ENCODE measurements around the gene EHD2. TPM values are rescaled to one million over a fixed set of nuclear protein-coding genes. Genes with fewer than 3 reads are reported as not detected.
"Not testable (repeated sequence)": the region's sequence is repeated elsewhere in the genome, so short reads cannot be mapped to it uniquely, and the experiment has no call there.

EHD2 gene
- polyA plus RNA-seq, 1 donor from 2014 or later, result not detected

GRCh38 chr19:47762615-47763308, 49.5 kb downstream of the EHD2 start:
- Histone ChIP-seq H3K27me3 (ENCODE audit: insufficient read depth, low read depth, low read length) (no peaks in the 10 kb centered on the region), H3K36me3 (ENCODE audit: insufficient read depth, low read length) (no peaks in the 10 kb centered on the region), H4K20me1 (ENCODE audit: insufficient read depth) (no peaks in the 10 kb centered on the region), H3F3A (ENCODE audit: insufficient read depth, low read length, poor library complexity, severe bottlenecking) (no peaks in the 10 kb centered on the region), H3K9me2 (ENCODE audit: insufficient read depth, low read length) (no peaks in the 10 kb centered on the region), H3K79me2 (replicated peaks; ENCODE audit: insufficient read depth, low read length) (no peaks in the 10 kb centered on the region), H3K4me2 (ENCODE audit: low read length) (no peak overlapping the region), H2AFZ (ENCODE audit: low read depth, low read length) (no peak overlapping the region), H3K9ac (ENCODE audit: low read length) (no peak overlapping the region), H3K4me3 (ENCODE audit: low read length) (no peak overlapping the region), H3K27ac (ENCODE audit: low read length) (no peak overlapping the region), H3K9me3 (ENCODE audit: low read length) (no peaks in the 10 kb centered on the region)
- TF ChIP-seq POLR2AphosphoS5 (IDR thresholded peaks at IDR 0.05), result no peak
- no peak for TF ChIP-seq REST (IDR thresholded peaks at IDR 0.05; ENCODE audit: borderline replicate concordance)
- TF ChIP-seq MXI1 (conservative IDR thresholded peaks at IDR 0.05; ENCODE audit: poor library complexity, severe bottlenecking), result no peak

- H2AFZ ChIP-seq (ENCODE audit: low read depth, low read length); H3K36me3 ChIP-seq (ENCODE audit: insufficient read depth, low read length); H3K9me2 ChIP-seq (ENCODE audit: insufficient read depth, low read length); H3K9me3 ChIP-seq (ENCODE audit: low read length); H3K9ac ChIP-seq (ENCODE audit: low read length); H3K27me3 ChIP-seq (ENCODE audit: insufficient read depth, low read depth, low read length); H4K20me1 ChIP-seq (ENCODE audit: insufficient read depth); H3K4me2 ChIP-seq (ENCODE audit: low read length); H3K4me3 ChIP-seq (ENCODE audit: low read length); H3F3A ChIP-seq (ENCODE audit: insufficient read depth, low read length, poor library complexity, severe bottlenecking); H3K27ac ChIP-seq (ENCODE audit: low read length); H3K79me2 ChIP-seq (replicated peaks; ENCODE audit: insufficient read depth, low read length): not testable (repeated sequence)
These were observed 51.5 kb downstream of the EHD2 start for GRCh38 chr19:47764705-47765104.

- Histone ChIP-seq H3K27ac (ENCODE audit: low read length) (no peak overlapping the region), H3K4me2 (ENCODE audit: low read length) (no peak overlapping the region)
These were observed 52.5 kb downstream of the EHD2 start for GRCh38 chr19:47765523-47766358.

More at GRCh38 chr19:47765523-47766358, 52.5 kb downstream of the EHD2 start:
- H3K9ac ChIP-seq (ENCODE audit: low read length), result no peak overlapping the region
- no peaks in the 10 kb centered on the region for H3K9me3 ChIP-seq (ENCODE audit: low read length)
- H4K20me1 ChIP-seq (ENCODE audit: insufficient read depth), result no peaks in the 10 kb centered on the region
- no peaks in the 10 kb centered on the region for H3F3A ChIP-seq (ENCODE audit: insufficient read depth, low read length, poor library complexity, severe bottlenecking)
- no peak overlapping the region for H2AFZ ChIP-seq (ENCODE audit: low read depth, low read length)
- no peaks in the 10 kb centered on the region for H3K79me2 ChIP-seq (replicated peaks; ENCODE audit: insufficient read depth, low read length)
- no peaks in the 10 kb centered on the region for H3K36me3 ChIP-seq (ENCODE audit: insufficient read depth, low read length)
- H3K4me3 ChIP-seq (ENCODE audit: low read length), result no peak overlapping the region
- H3K9me2 ChIP-seq (ENCODE audit: insufficient read depth, low read length), result no peaks in the 10 kb centered on the region
- TF ChIP-seq POLR2AphosphoS5 (IDR thresholded peaks at IDR 0.05) (no peak), RAD21 (conservative IDR thresholded peaks at IDR 0.05) (peak; percentile 48), CTCF (IDR thresholded peaks at IDR 0.05; ENCODE audit: poor library complexity, severe bottlenecking) (peak; percentile 62), SMC3 (conservative IDR thresholded peaks at IDR 0.05; ENCODE audit: poor library complexity) (peak; percentile 59), REST (IDR thresholded peaks at IDR 0.05; ENCODE audit: borderline replicate concordance) (no peak), MXI1 (conservative IDR thresholded peaks at IDR 0.05; ENCODE audit: poor library complexity, severe bottlenecking) (no peak)
- no peaks in the 10 kb centered on the region for H3K27me3 ChIP-seq (ENCODE audit: insufficient read depth, low read depth, low read length)

Data from neural cell (in vitro differentiated cells).